Tongue (tissue), 2 donors: ENCODE measurements around the gene CELSR2. TPM values are rescaled to one million over a fixed set of nuclear protein-coding genes. Genes with fewer than 3 reads are reported as not detected.

Experiments
- DNase-seq: peaks from one replicate; pipeline ENCODE4 v3.0.0-alpha.2; 2015
- total RNA-seq: library from RNA; depleted of rRNA; stranded (reverse); fragments of >200 nt; gene quantifications from one replicate; pipeline ENCODE4 v1.2.3, GENCODE V29; 2014

The CELSR2 gene
- total RNA-seq, 1 donor from 2014 or later: 16.7 TPM

DNA sequence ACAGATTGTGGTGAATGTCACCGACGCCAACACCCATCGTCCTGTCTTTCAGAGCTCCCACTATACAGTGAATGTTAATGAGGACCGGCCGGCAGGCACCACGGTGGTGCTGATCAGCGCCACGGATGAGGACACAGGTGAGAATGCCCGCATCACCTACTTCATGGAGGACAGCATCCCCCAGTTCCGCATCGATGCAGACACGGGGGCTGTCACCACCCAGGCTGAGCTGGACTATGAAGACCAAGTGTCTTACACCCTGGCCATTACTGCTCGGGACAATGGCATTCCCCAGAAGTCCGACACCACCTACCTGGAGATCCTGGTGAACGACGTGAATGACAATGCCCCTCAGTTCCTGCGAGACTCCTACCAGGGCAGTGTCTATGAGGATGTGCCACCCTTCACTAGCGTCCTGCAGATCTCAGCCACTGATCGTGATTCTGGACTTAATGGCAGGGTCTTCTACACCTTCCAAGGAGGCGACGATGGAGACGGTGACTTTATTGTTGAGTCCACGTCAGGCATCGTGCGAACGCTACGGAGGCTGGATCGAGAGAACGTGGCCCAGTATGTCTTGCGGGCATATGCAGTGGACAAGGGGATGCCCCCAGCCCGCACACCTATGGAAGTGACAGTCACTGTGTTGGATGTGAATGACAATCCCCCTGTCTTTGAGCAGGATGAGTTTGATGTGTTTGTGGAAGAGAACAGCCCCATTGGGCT, 3.0 kb downstream of the CELSR2 start:
- no peak for DNase-seq

DNA sequence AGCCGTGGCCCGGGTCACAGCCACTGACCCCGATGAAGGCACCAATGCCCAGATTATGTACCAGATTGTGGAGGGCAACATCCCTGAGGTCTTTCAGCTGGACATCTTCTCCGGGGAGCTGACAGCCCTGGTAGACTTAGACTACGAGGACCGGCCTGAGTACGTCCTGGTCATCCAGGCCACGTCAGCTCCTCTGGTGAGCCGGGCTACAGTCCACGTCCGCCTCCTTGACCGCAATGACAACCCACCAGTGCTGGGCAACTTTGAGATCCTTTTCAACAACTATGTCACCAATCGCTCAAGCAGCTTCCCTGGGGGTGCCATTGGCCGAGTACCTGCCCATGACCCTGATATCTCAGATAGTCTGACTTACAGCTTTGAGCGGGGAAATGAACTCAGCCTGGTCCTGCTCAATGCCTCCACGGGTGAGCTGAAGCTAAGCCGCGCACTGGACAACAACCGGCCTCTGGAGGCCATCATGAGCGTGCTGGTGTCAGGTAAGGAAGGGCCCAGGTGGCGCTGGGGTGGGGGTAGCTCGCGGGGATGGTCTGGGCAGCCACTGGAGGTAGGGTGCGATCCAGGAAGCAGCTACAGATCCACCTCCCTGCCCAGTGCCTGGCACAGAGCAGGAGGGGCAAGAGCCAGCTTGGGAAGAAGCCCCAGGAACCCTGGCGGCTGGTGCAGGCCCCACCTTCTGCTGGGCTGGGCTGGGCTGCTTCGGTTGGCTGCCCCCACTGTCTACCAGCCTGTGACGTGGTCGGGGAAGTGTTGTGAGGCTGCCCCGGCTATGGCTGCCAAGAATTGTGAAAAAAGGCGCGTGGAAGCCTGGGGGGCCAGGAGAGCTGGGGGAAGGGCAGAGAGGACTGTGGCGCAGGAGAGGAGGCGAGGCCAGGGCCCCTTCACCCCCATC, 3.8 kb downstream of the CELSR2 start:
- DNase-seq: peak; percentile 80

DNA sequence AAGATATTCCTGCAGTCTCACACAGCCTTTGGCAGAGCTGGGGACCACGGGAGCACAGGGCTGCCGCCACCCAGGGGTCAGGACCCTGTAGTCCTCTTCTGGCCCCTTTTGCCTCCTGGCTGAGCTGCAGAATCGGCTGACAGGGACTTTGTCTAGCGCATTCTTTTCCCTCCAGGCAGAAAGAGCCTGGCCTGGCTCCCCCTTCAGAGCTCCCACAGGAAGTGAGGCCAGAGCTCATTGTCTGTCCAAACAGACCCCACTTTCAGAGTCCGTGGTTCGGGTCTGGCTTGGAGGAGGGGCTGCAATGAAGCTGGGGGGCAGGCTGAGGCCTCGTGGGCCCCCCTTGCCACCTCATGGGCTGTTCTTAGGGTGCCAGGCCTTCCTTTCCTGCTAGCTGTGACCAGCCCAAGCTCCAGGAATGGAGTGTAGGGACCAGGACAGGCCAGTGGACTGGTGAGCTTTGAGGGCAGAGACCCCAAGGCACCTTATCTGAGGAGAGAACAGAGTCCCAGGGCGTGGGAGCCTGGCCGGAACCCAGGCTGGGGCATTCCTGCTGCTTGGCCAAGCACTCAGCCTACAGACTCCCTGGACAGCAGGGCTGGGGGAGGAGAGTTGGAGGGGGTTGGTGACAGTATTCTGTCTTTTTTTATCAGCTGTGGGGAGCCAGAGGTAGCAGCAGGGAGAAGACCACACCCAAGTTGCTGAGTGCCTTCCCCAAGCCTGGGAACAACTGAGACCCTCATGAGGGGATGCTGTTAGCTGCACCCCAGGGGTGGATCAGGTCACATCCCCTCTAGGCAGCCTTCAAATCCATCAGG, 4.7 kb downstream of the CELSR2 start:
- DNase-seq: no peak

DNA sequence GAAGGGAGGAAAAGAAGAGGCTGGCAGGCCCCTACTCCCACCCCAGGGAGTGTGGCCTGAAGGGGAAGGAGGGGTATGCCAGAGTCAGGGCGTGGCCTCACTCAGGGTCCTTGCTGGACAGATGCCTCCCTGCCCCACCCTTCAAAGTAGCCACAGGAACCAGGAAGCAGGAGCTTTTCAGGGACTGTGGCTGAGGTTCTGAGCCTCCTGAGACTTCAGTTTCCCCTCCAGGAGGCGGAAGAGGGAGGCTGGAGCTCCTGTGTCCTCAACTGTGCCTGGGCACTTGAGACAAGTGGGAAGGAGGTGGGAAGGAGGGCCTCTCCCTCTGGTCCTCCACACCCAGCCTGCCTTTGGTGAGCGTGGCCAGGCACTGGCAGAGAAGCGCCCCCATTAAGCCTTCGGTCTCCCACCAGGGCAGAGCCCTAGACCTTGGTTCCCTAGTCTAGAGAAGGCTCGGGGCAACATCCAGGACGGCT, 5.3 kb downstream of the CELSR2 start:
- no peak for DNase-seq

DNA sequence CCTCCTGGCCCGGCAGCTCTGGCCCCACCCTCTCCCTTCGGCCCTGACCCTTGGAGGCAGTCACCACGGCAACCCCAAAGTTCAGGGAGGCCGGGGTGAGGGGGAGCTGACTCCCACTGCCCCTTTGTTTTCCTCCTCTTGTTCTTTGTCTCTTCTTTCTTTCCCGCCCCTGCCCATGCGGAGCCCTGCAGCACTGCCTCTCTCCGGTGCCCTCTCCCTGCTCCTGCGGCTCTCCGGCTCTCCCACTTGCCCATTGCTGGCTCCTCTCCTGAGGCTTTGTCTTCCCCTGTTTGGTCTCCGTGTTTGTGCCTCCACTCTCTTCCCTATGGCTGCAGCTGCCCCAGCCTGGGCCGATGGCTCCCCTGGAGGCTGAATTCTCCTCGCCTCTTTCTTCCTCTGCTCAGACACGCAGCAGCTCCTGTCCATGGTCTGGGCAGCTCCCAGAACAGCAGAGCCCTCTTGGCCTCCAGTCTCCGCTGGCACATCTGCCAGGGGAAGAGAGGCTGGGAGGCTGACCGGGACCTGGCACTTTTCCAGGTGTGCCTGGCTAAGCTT, 5.8 kb downstream of the CELSR2 start:
- no peak for DNase-seq

DNA sequence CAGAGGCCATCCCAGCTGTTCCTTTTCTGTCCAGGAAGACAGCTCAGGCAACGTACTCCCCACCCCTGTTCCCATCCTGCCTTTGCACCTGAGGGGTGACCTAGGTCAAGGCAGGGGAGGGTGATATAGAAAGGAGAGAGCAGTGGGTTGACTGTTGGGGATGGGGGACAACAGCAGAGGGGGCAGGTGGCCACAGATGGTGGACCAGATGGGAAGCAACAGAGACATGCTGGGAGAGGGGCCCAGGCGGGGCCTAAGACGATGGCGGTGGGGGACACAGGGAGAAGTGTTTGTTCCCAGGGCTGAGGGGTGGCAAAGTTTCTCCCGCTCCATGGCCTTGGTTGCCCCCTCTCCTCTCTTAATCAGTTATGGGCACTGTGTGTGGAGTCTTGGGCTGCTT, 6.3 kb downstream of the CELSR2 start:
- no peak for DNase-seq

DNA sequence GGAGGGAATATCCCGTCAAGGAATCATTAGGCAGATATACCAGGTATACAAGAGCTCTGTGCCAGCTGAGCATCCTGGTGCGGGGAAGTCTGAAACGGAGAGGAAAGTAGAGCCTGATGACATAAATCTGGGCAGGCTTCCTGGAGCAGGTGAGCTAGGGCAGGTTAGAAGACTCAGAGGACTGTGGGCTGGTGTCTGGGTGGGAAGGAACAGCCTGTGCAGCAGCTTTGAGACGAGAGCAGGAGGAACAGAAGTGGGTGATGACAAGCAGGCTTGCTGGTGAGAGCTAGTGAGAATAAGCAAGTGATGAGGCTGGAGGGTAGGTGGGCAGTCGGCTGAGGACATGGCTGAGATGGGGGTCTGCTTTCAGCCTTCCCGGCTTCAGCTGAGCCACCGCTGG, 6.7 kb downstream of the CELSR2 start:
- DNase-seq: no peak

DNA sequence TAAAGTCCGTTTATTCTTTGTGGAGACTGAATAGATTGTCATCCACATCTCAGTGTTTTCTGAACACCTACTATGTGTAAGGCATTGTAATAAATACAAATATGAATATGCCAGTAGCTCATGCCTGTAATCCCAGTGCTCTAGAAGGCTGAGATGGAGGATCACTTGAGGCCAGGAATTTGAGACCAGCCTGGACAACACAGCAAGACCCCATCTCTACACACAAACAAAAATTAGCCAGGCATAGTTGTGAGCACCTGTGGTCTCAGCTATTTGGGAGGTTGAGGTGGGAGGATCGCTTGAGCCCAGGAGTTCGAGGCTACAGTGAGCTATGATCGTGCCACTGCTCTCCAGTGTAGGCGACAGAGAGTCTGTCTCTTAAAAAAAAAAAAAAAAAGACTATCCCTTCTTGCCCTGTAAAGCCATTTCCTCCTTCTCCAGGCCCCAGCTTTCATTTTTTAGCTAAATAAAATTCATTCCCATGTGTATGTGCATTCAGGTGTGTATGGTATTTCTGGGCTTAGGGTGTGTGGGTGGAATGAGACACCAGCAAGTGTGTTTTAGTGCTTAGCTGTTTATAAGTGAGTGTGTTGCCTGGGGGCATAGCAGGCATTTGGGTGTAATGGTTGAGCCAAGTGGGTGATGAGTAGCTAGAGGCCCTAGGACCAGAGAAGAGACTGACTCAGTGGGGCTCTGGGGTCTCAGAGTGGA, 7.8 kb downstream of the CELSR2 start:
- DNase-seq: no peak

DNA sequence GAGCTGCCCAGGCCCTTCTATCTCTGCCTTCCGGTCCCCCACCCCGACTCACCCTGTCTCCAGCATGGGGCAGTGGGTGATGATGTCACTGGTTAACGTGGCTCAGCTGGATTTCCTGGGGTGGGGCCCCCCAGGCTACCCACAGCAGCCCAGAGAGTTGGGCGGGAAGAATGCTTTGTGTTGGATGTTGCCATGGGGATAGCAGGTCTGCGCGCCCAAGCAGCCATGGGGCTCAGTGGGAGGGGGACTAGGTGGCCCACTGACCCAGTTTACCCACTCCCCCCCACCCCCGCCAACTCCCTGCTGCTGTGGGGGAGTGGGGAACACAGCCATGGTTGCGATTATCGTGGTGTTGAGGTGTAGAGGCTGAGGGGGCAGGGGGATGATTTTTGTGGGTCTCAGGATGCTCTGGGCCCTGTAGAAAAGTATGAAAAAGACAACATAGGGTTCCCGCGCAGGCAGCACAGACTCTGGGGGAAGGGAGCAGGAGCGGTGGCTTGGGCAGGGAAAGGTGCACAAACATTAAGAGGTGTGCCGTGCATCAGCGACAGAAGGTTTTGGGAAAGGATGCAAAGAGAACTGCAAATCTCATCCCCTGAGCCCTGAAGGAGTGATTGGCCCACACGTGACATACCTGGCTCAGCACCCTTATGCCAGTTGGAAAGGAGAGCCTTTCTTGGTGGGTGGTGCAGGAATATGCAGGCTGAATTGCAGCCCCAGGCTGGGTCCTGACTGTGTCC, 8.5 kb downstream of the CELSR2 start:
- no peak for DNase-seq

DNA sequence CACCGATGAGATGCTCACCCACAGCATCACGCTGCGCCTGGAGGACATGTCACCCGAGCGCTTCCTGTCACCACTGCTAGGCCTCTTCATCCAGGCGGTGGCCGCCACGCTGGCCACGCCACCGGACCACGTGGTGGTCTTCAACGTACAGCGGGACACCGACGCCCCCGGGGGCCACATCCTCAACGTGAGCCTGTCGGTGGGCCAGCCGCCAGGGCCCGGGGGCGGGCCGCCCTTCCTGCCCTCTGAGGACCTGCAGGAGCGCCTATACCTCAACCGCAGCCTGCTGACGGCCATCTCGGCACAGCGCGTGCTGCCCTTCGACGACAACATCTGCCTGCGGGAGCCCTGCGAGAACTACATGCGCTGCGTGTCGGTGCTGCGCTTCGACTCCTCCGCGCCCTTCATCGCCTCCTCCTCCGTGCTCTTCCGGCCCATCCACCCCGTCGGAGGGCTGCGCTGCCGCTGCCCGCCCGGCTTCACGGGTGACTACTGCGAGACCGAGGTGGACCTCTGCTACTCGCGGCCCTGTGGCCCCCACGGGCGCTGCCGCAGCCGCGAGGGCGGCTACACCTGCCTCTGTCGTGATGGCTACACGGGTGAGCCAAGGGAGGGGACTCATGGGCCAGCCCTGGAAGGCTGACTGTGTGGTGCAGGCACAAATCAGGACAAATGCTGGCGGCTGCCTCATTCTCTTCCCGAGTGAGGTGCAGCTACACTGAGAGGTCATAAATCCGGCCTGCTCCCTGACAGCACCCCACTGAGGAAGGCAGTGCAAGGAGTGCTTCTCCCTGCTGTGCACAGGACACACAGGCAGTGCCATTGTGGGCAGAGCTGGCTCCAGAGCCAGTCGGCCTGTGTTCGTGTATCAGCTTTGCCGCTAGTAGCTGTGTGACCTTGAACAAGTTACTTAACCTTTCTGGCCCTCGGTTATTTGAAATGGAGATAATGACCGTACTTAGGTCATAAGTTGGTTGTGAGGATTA, 9.4 kb downstream of the CELSR2 start:
- no peak for DNase-seq

DNA sequence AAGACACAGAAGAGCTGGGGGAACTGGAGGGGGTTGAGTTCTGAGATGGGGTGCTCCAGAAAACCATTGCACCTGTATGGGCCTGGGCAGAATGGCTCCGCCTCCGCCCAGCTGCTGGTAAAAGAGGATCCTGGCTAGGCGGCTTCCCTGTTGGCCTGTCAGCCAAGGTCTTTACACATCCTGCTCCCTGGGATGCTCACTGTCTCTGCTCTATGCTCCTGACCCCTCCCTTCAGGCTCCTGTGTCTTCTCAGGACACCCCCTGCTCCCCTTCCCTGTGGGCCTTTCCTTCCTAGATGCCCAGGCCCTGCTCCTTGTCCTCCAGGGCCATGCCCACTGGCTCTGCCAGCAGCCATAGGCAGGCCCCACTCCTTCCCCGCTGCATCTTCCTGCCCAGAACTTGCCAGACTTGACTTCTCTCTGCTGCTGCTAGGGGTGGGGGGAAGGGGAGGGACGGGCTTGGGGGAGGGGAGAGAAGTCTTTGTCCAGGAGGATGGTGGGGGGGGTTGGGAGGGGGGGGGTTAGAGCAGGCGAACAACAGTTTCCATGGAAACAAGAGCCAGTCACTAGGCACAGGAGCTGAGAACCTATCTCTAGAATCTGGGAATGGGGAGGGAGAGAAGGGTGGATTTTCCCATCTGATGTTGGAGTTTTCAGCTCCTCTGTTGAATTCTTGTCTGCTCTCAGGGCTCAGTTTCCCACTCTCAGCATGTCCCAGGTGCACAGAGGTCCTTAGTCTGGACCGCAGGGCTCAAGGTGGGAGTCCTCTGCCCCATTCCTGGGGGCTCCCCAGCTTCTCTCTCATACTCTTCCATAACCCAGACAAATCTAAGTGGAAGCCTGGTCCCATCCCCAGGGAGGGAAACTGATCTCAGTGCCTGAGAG, 10.6 kb downstream of the CELSR2 start:
- DNase-seq: no peak

DNA sequence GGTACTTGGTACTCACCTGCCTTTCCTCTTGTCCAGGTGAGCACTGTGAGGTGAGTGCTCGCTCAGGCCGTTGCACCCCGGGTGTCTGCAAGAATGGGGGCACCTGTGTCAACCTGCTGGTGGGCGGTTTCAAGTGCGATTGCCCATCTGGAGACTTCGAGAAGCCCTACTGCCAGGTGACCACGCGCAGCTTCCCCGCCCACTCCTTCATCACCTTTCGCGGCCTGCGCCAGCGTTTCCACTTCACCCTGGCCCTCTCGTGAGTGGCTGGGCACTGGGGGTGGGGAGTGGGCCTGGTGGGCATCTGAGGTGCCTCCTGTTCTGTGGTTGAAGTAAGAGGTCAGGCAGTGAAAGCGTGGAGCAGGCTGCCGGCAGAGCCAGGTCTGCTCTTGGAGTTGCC, 11.7 kb downstream of the CELSR2 start:
- no peak for DNase-seq

DNA sequence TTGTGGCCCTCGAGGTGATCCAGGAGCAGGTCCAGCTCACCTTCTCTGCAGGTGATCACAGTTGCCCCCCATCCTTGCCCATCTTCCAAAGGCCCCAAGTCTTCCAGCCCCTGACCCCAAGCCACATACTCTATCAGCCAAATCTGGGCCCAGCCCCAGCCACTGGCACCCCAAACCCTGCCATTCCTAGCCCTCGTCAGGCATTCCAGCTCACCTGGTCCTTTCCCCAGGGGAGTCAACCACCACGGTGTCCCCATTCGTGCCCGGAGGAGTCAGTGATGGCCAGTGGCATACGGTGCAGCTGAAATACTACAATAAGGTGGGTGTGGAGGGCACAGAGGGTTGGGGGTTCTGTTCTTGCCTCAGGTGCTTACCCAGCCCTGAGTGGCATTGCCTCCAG, 12.2 kb downstream of the CELSR2 start:
- DNase-seq: no peak

DNA sequence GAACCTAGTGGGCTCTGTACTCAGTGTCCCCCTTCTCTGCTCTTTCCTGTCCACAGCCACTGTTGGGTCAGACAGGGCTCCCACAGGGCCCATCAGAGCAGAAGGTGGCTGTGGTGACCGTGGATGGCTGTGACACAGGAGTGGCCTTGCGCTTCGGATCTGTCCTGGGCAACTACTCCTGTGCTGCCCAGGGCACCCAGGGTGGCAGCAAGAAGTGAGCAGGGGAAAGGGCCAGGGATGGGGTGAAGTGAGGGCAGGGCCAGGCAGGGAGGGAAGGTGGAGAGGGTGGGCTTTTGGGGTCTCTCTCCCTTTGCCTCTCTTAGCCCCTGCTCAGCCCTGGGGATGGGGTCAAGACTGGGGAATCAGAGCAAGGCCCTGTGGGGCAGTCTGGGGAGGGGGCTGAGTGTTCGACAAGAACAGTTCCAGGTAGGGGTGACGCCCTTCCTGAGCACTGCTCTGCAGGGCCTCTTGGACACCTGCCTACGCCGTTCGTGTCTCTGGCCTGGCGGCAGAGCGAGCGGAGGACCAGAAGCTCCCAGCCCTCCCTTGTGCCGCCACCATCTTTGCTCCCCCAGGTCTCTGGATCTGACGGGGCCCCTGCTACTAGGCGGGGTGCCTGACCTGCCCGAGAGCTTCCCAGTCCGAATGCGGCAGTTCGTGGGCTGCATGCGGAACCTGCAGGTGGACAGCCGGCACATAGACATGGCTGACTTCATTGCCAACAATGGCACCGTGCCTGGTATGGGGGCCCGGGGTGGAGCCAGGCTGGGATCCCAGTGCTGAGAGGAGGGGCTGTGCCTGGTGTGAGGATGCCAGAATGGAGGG, 13.1 kb downstream of the CELSR2 start:
- DNase-seq: no peak

DNA sequence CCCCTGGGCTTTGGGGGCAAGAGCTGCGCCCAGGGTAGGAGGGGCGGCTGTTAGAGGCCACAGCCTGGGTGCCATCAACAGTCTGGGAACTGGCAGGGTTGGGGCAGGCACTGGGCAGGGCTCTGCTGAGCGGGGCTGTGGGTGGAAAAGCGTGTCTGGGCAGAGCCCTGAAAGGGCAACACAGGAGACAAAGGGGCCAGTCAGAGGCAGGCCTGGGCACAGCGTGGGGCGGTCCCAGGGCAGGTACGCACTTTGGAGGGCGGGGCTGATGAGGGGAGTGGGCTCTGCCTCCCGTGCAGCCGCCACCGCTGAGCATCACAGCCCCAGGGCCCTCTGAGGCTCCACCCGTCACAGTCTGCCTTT, 13.9 kb downstream of the CELSR2 start:
- peak; percentile 68 for DNase-seq

DNA sequence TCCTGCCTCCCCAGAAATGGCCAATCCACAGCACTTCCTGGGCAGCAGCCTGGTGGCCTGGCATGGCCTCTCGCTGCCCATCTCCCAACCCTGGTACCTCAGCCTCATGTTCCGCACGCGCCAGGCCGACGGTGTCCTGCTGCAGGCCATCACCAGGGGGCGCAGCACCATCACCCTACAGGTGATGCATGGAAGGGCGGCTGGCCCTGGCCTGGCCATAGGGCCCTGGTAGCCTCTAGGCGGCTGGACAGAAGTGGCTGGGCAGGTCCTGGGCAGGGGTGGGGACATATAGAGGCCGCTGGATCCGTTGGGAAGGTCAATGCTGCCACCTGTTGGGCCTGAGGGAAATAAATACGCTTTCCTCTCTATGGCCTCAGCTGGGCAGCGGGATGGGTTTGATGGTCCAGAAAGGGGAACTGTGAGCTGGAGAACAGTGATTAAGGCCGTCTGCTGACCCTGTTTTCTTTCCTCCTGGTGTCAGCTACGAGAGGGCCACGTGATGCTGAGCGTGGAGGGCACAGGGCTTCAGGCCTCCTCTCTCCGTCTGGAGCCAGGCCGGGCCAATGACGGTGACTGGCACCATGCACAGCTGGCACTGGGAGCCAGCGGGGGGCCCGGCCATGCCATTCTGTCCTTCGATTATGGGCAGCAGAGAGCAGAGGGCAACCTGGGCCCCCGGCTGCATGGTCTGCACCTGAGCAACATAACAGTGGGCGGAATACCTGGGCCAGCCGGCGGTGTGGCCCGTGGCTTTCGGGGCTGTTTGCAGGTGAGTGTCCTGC, 14.4 kb downstream of the CELSR2 start:
- DNase-seq: peak; percentile 79

DNA sequence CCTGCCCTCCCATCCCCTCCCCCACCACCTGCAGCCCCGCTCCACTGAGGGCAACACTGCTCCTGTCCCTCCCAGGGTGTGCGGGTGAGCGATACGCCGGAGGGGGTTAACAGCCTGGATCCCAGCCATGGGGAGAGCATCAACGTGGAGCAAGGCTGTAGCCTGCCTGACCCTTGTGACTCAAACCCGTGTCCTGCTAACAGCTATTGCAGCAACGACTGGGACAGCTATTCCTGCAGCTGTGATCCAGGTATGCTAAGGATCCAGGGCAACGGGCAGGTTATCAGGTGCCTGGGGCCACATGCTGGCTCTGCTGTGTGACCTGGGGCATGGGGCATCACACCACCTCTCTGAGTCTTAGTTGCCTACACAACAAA, 15.0 kb downstream of the CELSR2 start:
- no peak for DNase-seq
